ENCODE results near the gene NGEF.

NGEF gene

DNA sequence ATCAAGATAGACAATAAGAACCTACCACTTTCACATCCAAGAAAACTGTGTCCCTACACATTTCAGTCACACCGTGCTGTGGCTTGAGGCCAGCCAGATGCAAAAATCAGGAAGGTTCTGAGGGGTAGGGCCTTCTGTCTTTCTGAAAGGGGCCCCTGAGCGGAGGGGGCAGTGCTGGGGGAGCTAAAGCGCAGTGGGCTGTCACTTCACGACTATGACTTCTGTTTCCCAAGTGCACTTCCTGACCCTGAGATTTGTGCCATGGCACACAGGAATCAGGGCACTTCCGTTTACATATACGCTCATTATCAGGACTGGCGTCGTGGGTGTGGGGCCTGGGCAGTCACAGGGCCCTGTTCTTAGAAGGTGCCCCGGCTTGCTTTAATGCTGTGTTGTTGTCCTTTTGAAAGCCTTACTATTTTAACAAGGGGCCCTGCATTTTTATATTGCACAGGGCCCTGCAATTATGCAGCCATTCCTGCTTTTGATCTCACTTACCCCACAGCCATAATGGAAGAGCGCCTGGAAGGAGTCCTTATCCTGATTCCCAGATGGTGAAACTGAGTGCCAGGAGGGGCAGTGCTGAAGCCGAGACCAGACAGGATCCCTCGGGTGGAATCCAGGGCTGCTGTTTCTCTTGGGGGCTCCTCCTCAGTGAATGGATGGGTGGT lies 620 bp downstream of the NGEF start:
- H3K4me3 ChIP-seq (ENCODE audit: low read length), result no peak overlapping the region
- DNase-seq (ENCODE audit: low read depth), result no peak
- TF ChIP-seq CTCF (IDR thresholded peaks at IDR 0.05; ENCODE audit: insufficient read depth, low read depth, low read length, missing control alignments), result no peak

DNA sequence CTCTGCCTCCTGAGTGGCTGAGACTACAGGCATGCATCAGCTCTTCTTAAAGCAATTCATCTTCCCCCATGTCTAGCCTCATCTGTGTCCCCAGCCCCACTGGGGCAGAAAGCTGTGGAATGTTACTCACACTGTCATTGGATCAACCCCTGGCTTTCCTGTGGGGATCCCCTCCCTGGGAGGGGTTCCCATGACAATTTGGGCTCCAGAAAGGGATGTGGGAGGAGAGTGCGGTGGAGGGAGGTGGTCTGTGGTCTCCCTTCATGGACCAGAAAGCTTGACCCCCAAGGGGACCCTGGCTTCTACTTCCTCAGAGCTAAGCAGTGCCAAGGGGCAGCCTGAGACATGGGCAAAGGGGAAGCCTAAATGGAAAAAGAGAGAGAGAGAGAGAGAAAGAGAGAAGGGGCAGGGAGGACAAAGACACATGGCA lies 1.3 kb downstream of the NGEF start:
- no peak overlapping the region for H3K4me3 ChIP-seq (ENCODE audit: low read length)
- DNase-seq (ENCODE audit: low read depth), result no peak
- TF ChIP-seq CTCF (IDR thresholded peaks at IDR 0.05; ENCODE audit: insufficient read depth, low read depth, low read length, missing control alignments), result no peak

GRCh38 chr2:233011268-233011650 lies 1.8 kb downstream of the NGEF start:
- DNase-seq (ENCODE audit: low read depth), result no peak
- no peak overlapping the region for H3K4me3 ChIP-seq (ENCODE audit: low read length)
- TF ChIP-seq CTCF (IDR thresholded peaks at IDR 0.05; ENCODE audit: insufficient read depth, low read depth, low read length, missing control alignments), result no peak

- DNase-seq (ENCODE audit: low read depth), result no peak
- no peak overlapping the region for H3K4me3 ChIP-seq (ENCODE audit: low read length)
- no peak for TF ChIP-seq CTCF (IDR thresholded peaks at IDR 0.05; ENCODE audit: insufficient read depth, low read depth, low read length, missing control alignments)
Measured at GRCh38 chr2:233010569-233011267, 2.3 kb downstream of the NGEF start.

- H3K4me3 ChIP-seq (ENCODE audit: low read length), result no peak overlapping the region
- DNase-seq (ENCODE audit: low read depth), result no peak
- TF ChIP-seq CTCF (IDR thresholded peaks at IDR 0.05; ENCODE audit: insufficient read depth, low read depth, low read length, missing control alignments), result no peak
Measured at GRCh38 chr2:233009661-233010060, 3.4 kb downstream of the NGEF start.

DNA sequence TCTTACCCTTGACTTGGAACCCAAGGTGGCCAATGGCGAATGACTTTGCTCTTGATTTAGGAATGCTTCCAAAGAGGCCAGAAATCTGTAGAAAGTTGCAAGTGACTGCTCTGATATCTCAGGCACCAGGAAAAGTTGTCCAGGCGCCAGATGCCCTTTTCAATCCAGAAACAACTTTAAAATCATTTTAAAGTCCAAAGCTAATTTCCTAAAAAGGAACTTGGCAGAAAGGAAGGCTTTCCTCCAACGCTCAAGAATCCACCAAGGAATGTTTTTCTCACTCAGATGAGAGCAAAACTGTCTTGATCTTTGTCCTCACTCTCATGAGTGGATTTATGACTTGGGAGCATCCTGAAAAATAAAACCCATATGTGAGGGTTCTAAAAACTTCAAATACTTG lies 5.3 kb downstream of the NGEF start:
- TF ChIP-seq CTCF (IDR thresholded peaks at IDR 0.05; ENCODE audit: insufficient read depth, low read depth, low read length, missing control alignments), result no peak
- DNase-seq (ENCODE audit: low read depth), result no peak
- no peak overlapping the region for H3K4me3 ChIP-seq (ENCODE audit: low read length)

DNA sequence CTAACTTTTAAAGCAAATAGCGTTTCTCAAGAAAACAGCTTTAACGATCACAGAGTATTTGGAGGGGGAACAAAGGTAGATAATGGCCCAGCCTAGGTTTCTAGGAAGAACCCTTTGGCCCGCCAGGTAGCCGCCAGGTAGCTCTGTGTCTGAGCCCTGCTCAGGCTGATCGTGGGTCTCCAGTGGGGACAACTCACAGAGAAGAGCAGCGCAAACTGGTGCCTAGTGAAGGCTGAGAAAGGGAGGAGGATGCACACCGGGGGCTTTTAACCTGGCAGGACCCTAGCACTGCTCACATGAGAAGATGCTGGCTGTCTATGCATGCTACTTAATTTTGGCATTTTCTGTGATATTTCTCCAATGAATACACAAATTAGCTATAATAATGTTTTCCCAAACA lies 5.8 kb downstream of the NGEF start:
- no peak for TF ChIP-seq CTCF (IDR thresholded peaks at IDR 0.05; ENCODE audit: insufficient read depth, low read depth, low read length, missing control alignments)
- no peak for DNase-seq (ENCODE audit: low read depth)
- H3K4me3 ChIP-seq (ENCODE audit: low read length), result no peak overlapping the region
